Airway epithelial cell (primary cell): Measurements from ENCODE around the gene RAPGEFL1. TPM values are rescaled to one million over a fixed set of nuclear protein-coding genes. Genes with fewer than 3 reads are reported as not detected.

Experiments
- total RNA-seq: library from RNA; depleted of rRNA; stranded (reverse); fragments of >200 nt; gene quantifications from 2 replicates; pipeline ENCODE4 v1.2.3, GENCODE V29; 2015

The RAPGEFL1 gene, protein sequence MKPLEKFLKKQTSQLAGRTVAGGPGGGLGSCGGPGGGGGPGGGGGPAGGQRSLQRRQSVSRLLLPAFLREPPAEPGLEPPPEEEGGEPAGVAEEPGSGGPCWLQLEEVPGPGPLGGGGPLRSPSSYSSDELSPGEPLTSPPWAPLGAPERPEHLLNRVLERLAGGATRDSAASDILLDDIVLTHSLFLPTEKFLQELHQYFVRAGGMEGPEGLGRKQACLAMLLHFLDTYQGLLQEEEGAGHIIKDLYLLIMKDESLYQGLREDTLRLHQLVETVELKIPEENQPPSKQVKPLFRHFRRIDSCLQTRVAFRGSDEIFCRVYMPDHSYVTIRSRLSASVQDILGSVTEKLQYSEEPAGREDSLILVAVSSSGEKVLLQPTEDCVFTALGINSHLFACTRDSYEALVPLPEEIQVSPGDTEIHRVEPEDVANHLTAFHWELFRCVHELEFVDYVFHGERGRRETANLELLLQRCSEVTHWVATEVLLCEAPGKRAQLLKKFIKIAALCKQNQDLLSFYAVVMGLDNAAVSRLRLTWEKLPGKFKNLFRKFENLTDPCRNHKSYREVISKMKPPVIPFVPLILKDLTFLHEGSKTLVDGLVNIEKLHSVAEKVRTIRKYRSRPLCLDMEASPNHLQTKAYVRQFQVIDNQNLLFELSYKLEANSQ
- total RNA-seq, result 58.6 and 63.5 TPM in 2 replicates

DNA sequence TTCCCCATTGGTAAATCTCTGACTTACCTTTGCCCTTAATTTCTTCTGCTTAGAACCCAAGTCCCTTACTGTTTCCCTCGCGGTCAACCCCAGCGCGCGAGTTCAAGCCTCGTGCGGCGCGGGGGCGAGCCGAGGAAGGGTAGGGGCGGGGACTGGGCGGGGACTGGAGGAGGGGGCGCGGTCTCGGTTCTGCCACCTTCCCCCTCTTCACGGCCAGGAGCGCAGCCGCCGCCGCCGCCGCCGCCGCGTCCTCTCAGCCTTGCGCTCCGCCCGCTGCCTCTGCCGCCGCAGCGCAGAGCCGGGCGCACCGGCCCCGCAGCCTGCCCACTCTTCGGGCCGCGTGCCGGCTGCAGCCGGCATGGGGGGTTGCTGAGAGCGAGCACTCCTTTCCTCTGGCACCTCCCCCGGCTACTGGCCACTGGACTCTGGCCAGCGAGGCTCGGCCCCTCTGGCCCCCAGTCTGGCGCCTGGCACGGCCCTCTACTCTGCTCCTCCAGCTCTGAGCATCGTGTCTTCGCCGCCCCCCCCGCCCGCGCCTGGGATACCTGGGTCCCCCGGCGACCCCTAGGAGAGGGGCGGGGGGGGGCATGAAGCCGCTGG is at the start of gene RAPGEFL1:
Gene RAPGEFL1, plus strand, starts transcription at position 196 of the 600 bp plus-strand sequence. Its CDS starts 392 bp downstream, at position 588.

DNA sequence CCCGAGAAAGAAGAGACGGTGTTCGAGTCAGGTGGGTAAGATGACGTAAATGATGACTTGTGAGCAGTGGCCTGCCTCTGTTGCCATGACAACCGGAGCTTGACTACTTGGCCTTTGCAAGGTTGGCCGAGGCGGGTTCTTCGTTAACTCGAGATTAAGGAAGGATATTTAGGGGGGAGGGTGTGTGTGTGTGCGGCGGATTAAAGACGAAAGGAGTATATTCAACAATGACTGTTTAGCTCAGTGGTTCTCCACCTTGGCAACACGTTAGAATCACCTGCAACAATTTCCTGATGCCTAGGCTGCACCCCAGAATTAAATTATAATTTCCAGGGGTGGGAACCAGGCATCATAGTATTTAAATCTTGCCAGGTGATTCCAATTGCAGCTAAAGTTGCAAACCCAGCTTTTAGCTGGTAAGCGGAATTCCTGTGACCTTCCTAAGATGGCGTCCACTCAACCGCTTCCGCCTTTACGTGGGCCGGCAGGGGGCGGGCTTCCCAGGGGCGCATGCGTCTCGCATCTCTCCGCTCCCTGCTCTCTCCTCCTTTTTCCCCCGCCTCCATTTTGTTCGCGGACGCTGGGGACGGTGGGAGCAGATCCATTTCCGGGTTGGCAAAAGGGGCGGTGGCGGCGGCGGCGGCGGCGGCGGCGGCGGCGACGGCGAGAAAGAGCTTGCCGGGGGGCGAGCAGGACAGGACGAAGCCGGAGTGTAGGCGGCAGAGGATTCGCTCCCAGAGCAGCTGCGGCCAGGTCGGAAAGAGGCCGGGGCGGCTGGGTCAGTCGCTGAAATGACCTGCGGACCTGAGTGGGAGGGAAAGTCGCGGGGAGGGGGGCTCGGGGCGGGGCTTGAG is 41.7 kb downstream of the RAPGEFL1 start, which contains the start of gene WIPF2:
Gene WIPF2, plus strand, starts transcription at position 565 of the 854 bp plus-strand sequence. CDS start 37,156 bp downstream, outside the sequence.

Other genes with a start within 250 kb of the RAPGEFL1 start
- gene ORMDL3, start 249.9 kb upstream of the RAPGEFL1 start, total RNA-seq, result 30.8 and 33.1 TPM in 2 replicates
- not detected in 2 replicates for gene LRRC3C, start 249.7 kb upstream of the RAPGEFL1 start, total RNA-seq
- gene GSDMA, start 214.5 kb upstream of the RAPGEFL1 start, total RNA-seq, result 0.56 and 0.70 TPM in 2 replicates
- gene PSMD3, start 196.7 kb upstream of the RAPGEFL1 start, total RNA-seq, result 119 and 167 TPM in 2 replicates
- gene CSF3, start 162.0 kb upstream of the RAPGEFL1 start, total RNA-seq, result 5.8 and 8.4 TPM in 2 replicates
- 72.9 and 79.9 TPM in 2 replicates for gene MED24, start 123.1 kb upstream of the RAPGEFL1 start, total RNA-seq
- gene THRA, start 114.5 kb upstream of the RAPGEFL1 start, total RNA-seq, result 5.2 and 6.7 TPM in 2 replicates
- 1.8 and 4.1 TPM in 2 replicates for gene NR1D1, start 76.9 kb upstream of the RAPGEFL1 start, total RNA-seq
- gene MSL1, start 55.5 kb upstream of the RAPGEFL1 start, total RNA-seq, result 35.8 and 47.3 TPM in 2 replicates
- gene CASC3, start 36.9 kb upstream of the RAPGEFL1 start, total RNA-seq, result 19.9 and 23.1 TPM in 2 replicates
- 7.8 and 15.0 TPM in 2 replicates for gene WIPF2, start 41.8 kb downstream of the RAPGEFL1 start, total RNA-seq
- gene CDC6, start 110.4 kb downstream of the RAPGEFL1 start, total RNA-seq, result 29.6 and 30.2 TPM in 2 replicates
- gene RARA, start 131.7 kb downstream of the RAPGEFL1 start, total RNA-seq, result 25.3 and 31.4 TPM in 2 replicates
- gene GJD3, start 187.3 kb downstream of the RAPGEFL1 start, total RNA-seq, result not detected in 2 replicates
- 89.1 and 102 TPM in 2 replicates for gene TOP2A, start 240.4 kb downstream of the RAPGEFL1 start, total RNA-seq